HepG2 (cell line): ENCODE results near the gene TMEM39A. TPM values are rescaled to one million over a fixed set of nuclear protein-coding genes. Genes with fewer than 3 reads are reported as not detected.

Source experiments
- ATAC-seq: fragments of 200-7000 bp; cut with Tn5 transposase; 3 replicates; pipeline ENCODE4 v1.9.1; 2020; ENCODE audit warnings: mild to moderate bottlenecking, moderate library complexity
- BruUV-seq: library from RNA; stranded (reverse); fragments of 400-500 nt; replicated peaks from 2 replicates; lab custom pipeline; 2021; lab: Mats Ljungman, UMichigan
- CTCF ChIA-PET: fragments of 300-600 bp; formaldehyde crosslinking; extraction: SDS; loops from one replicate; lab custom pipeline; 2021; ENCODE audit warnings: low total read pairs, inconsistent platforms, low intra/inter-chr PET ratio; lab: Yijun Ruan, JAX
- POLR2A ChIA-PET: fragments of 350-600 bp; sonication (Branson Sonifier 250); formaldehyde crosslinking; loops from one replicate; lab custom pipeline; 2020; ENCODE audit warnings: antibody characterized with exemption, inconsistent platforms; lab: Yijun Ruan, JAX
- DNase-seq: peaks from one replicate; pipeline ENCODE4 v3.0.0-alpha.2; 2015; ENCODE audit warnings: low spot score
- FAIRE-seq: peaks from 3 replicates; lab custom pipeline; 2011; peaks lifted over from hg19 to GRCh38; lab: Jason Lieb, UNC
- H2AFZ ChIP-seq: one replicate; pipeline ENCODE4 v1.6.1; 2011; ENCODE audit warnings: low read length, inconsistent platforms
- H3K27ac ChIP-seq: fragments of 300-600 bp; 3 replicates; pipeline ENCODE4 v1.8.0; 2011; ENCODE audit warnings: mixed run types, mild to moderate bottlenecking, mixed read lengths, low read length, inconsistent platforms; ENCODE audit not compliant: insufficient read depth; ENCODE audit errors: extremely low read length
- H3K27me3 ChIP-seq, 2 experiments: fragments of 200-600 bp in 1 of 2; 2 replicates in 1 of 2; 3 replicates in 1 of 2; pipeline versions ENCODE4 v1.6.0 to v1.8.0; 2011; ENCODE audit warnings: low read length in 2 of 2, mild to moderate bottlenecking in 2 of 2, moderate library complexity in 2 of 2, inconsistent platforms in 1 of 2; ENCODE audit not compliant: insufficient read depth in 2 of 2, control insufficient read depth in 1 of 2
- H3K36me3 ChIP-seq, 2 experiments: fragments of 200-600 bp in 1 of 2; replicated peaks in 1 of 2; 2 replicates in 1 of 2; 3 replicates in 1 of 2; pipeline versions ENCODE4 v1.5.1 to v1.8.0; 2011; ENCODE audit warnings: low read length in 2 of 2, inconsistent platforms in 1 of 2; ENCODE audit not compliant: insufficient read depth in 2 of 2, control insufficient read depth in 1 of 2
- H3K4me1 ChIP-seq: 2 replicates; pipeline ENCODE4 v1.5.1; 2012; ENCODE audit warnings: low read length, inconsistent platforms; ENCODE audit not compliant: insufficient read depth
- H3K4me2 ChIP-seq: 2 replicates; pipeline ENCODE4 v1.6.0; 2011; ENCODE audit warnings: low read depth, low read length, inconsistent platforms
- H3K4me3 ChIP-seq, 3 experiments: fragments of 200-600 bp in 1 of 3; sonication (generic), shearing (Covaris generic) in 1 of 3; replicated peaks in 1 of 3; 2 replicates each; pipeline ENCODE4 v1.5.1; 2011 to 2016; ENCODE audit warnings: low read length in 3 of 3, inconsistent platforms in 2 of 3, low read depth in 2 of 3, mild to moderate bottlenecking in 2 of 3, control low read depth in 1 of 3, mixed read lengths in 1 of 3; ENCODE audit not compliant: insufficient read depth in 1 of 3
- H3K79me2 ChIP-seq: one replicate; pipeline ENCODE4 v1.6.1; 2011; ENCODE audit warnings: low read length, inconsistent platforms; ENCODE audit not compliant: insufficient read depth
- H3K9ac ChIP-seq: 2 replicates; pipeline ENCODE4 v1.6.0; 2011; ENCODE audit warnings: mild to moderate bottlenecking, low read depth, low read length, inconsistent platforms; ENCODE audit not compliant: insufficient read depth
- H3K9me3 ChIP-seq: 2 replicates; pipeline ENCODE4 v1.5.1; 2012; ENCODE audit warnings: mild to moderate bottlenecking, low read length
- H4K20me1 ChIP-seq: 2 replicates; pipeline ENCODE4 v1.6.0; 2011; ENCODE audit warnings: inconsistent platforms, mild to moderate bottlenecking, low read length, moderate library complexity; ENCODE audit not compliant: insufficient read depth
- ETV5 ChIP-seq: IDR thresholded peaks from 2 replicates; pipeline ENCODE4 v1.6.1; 2018; ENCODE audit warnings: missing biosample characterization, missing genetic modification reagents, inconsistent platforms, borderline replicate concordance
- JUNB ChIP-seq: sonication (generic); formaldehyde crosslinking; IDR thresholded peaks from 2 replicates; pipeline ENCODE4 v1.8.0; 2022; ENCODE audit warnings: missing genetic modification reagents, mild to moderate bottlenecking, borderline replicate concordance
- ONECUT2 ChIP-seq: sonication (generic); formaldehyde crosslinking; IDR thresholded peaks from 2 replicates; pipeline ENCODE4 v1.4.0; 2020; ENCODE audit warnings: missing genetic modification reagents
- TEAD3 ChIP-seq: optimal IDR thresholded peaks from 2 replicates; pipeline ENCODE3; 2016; ENCODE audit warnings: borderline replicate concordance
- TGIF2 ChIP-seq: IDR thresholded peaks from 2 replicates; pipeline ENCODE4 v1.6.1; 2016; ENCODE audit warnings: control low read depth, missing compliant biosample characterization
- ZBTB1 ChIP-seq: sonication (generic); formaldehyde crosslinking; IDR thresholded peaks from 2 replicates; pipeline ENCODE4 v1.4.0; 2020; ENCODE audit warnings: missing genetic modification reagents, borderline replicate concordance
- ZNF460 ChIP-seq: sonication (generic); formaldehyde crosslinking; IDR thresholded peaks from 2 replicates; pipeline ENCODE4 v1.5.1; 2020; ENCODE audit warnings: missing genetic modification reagents, mild to moderate bottlenecking, borderline replicate concordance
- ZNF567 ChIP-seq: sonication (generic); formaldehyde crosslinking; IDR thresholded peaks from 2 replicates; pipeline ENCODE4 v1.8.1; 2023; ENCODE audit warnings: mild to moderate bottlenecking, missing genetic modification reagents, borderline replicate concordance
- ZNF737 ChIP-seq: sonication (generic); formaldehyde crosslinking; IDR thresholded peaks from 2 replicates; pipeline ENCODE4 v1.5.0; 2020; ENCODE audit warnings: missing genetic modification reagents, mild to moderate bottlenecking, borderline replicate concordance
- ZNF75D ChIP-seq: sonication (generic); formaldehyde crosslinking; IDR thresholded peaks from 2 replicates; pipeline ENCODE4 v1.8.1; 2023; ENCODE audit warnings: missing genetic modification reagents, mild to moderate bottlenecking, borderline replicate concordance
- ZNF878 ChIP-seq: sonication (generic); formaldehyde crosslinking; IDR thresholded peaks from 2 replicates; pipeline ENCODE4 v1.8.1; 2023; ENCODE audit warnings: mild to moderate bottlenecking, missing genetic modification reagents, moderate library complexity
- ZSCAN22 ChIP-seq: sonication (generic); formaldehyde crosslinking; IDR thresholded peaks from 2 replicates; pipeline ENCODE4 v1.4.0; 2020; ENCODE audit warnings: mild to moderate bottlenecking, missing genetic modification reagents
- ZSCAN31 ChIP-seq: sonication (generic); formaldehyde crosslinking; IDR thresholded peaks from 2 replicates; pipeline ENCODE4 v1.5.0; 2020; ENCODE audit warnings: low read depth, mild to moderate bottlenecking, missing genetic modification reagents
- WGBS: methylation state at CpG from one replicate; pipeline ENCODE4 v1.1.6; 2017; ENCODE audit warnings: low lambda C conversion rate; 5-methylcytosine and 5-hydroxymethylcytosine counted together
- in situ Hi-C: cut with HindIII; loops from 2 replicates; pipeline ENCODE4 v1.10.0; 2017; ENCODE audit warnings: low pct_unique_long_range_greater_than_20kb; ENCODE audit not compliant: extremely low pct_ligation_motif_present
- intact Hi-C: fragments of 100-400 bp; cut with micrococcal nuclease; formaldehyde crosslinking; loops from one replicate; pipeline ENCODE4 v1.10.0; 2022; ENCODE audit not compliant: unreplicated experiment
- polyA plus RNA-seq, 8 experiments: library from polyadenylated mRNA; depleted of rRNA in 3 of 8; stranded (reverse) in 7 of 8; unstranded in 1 of 8; fragments of >200 nt; fragmentation: Illumina TruSeq in 4 of 8; extraction: Trizol in 4 of 8; gene quantifications; 2 replicates each; pipeline versions ENCODE4 v1.2.1 to v1.2.3, GENCODE V29; 2011 to 2016; ENCODE audit warnings: low read depth in 4 of 8, missing spikeins in 1 of 8, mixed read lengths in 1 of 8; ENCODE audit not compliant: insufficient read depth in 1 of 8
- total RNA-seq, 5 experiments: library from RNA; depleted of rRNA; stranded (reverse); fragments of >200 nt; fragmentation: Illumina TruSeq; extraction: Trizol; gene quantifications; 2 replicates each; pipeline ENCODE4 v1.2.3, GENCODE V29; 2016; ENCODE audit warnings: low read depth in 1 of 5
- TF ChIP-seq, protein P1 (sequence below): sonication (generic); formaldehyde crosslinking; IDR thresholded peaks from 2 replicates; pipeline ENCODE4 v1.5.1; 2020; ENCODE audit warnings: missing genetic modification reagents, mild to moderate bottlenecking, borderline replicate concordance
- TF ChIP-seq, protein P2 (sequence below): sonication (generic); formaldehyde crosslinking; IDR thresholded peaks from 2 replicates; pipeline ENCODE4 v1.5.0; 2020; ENCODE audit warnings: mild to moderate bottlenecking, missing genetic modification reagents, borderline replicate concordance
- TF ChIP-seq, protein P3 (sequence below): sonication (generic); formaldehyde crosslinking; IDR thresholded peaks from 2 replicates; pipeline ENCODE4 v1.4.0; 2020; ENCODE audit warnings: missing genetic modification reagents, mild to moderate bottlenecking, borderline replicate concordance

The TMEM39A gene
- total and polyA plus RNA-seq, 2 of the 13 experiments (the other 11 are each of a cell fraction or from before 2014, with no cell fraction given) = 55.8 to 64.9 TPM

DNA sequence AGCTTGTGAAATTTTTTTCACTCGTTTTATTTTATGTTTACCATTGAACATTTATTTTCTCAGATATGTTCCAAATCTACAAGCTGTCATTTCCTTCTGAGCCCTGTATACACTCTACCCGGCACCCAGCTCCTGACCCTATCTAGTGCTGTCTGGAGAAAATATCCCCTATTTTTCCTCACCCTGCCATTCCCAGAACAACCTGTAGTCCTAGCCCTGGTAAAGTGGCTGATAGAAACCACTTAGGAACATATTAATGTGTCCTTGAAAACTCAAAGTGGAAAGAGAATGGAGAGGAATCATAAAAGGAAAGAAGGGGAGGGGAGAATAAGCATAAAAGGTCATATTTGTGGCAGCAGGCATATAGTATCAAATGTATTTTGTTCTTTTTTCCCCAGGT lies 26.7 kb upstream of the TMEM39A start:
- Histone ChIP-seq H3K79me2 (no peaks in the 10 kb centered on the region), H3K36me3 (peaks cover 10 to 25% of the 10 kb centered on the region in 2 experiments), H3K9me3 (no peaks in the 10 kb centered on the region), H3K27ac (no peak overlapping the region), H3K4me2 (no peak overlapping the region), H3K27me3 (no peaks in the 10 kb centered on the region), H2AFZ (no peak overlapping the region), H4K20me1 (no peaks in the 10 kb centered on the region), H3K4me3 (no peak overlapping the region), H3K4me1 (no peaks in the 10 kb centered on the region), H3K9ac (no peak overlapping the region)
- no TSS peak for BruUV-seq
- TF ChIP-seq, protein P1, sequence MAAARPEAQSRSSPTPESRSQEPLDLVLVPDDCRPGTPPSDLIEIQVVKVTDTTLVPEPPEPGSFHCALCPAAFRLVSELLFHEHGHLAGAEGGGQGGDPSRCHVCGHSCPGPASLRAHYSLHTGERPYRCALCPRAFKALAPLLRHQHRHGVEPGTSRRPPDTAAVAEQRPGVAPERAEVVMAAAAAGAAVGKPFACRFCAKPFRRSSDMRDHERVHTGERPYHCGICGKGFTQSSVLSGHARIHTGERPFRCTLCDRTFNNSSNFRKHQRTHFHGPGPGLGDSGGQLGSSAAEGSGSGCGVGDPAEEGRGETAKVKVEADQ = no peak
- TF ChIP-seq, protein P2, sequence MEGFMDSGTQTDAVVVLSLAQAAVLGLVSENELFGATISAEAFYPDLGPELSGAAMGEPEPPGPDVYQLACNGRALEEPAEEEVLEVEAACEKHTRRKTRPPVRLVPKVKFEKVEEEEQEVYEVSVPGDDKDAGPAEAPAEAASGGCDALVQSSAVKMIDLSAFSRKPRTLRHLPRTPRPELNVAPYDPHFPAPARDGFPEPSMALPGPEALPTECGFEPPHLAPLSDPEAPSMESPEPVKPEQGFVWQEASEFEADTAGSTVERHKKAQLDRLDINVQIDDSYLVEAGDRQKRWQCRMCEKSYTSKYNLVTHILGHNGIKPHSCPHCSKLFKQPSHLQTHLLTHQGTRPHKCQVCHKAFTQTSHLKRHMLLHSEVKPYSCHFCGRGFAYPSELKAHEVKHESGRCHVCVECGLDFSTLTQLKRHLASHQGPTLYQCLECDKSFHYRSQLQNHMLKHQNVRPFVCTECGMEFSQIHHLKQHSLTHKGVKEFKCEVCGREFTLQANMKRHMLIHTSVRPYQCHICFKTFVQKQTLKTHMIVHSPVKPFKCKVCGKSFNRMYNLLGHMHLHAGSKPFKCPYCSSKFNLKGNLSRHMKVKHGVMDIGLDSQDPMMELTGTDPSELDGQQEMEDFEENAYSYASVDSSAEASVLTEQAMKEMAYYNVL = no peak
- FAIRE-seq = no peak
- DNase-seq = no peak
- peak; percentile 78 for ATAC-seq
- 92% methylated on average over 2 of the region's 2 CpGs for WGBS
- ChIA-PET CTCF (no interaction called here), POLR2A (interaction anchor here (1.9 to 2.4 kb wide), 2 partner anchors 8 to 26 kb away, joined by 6 to 11 read pairs; partner anchors contain the start of genes TIMMDC1 and TMEM39A)
- in situ Hi-C loops (no loop called here), intact Hi-C loops (no loop called here)

DNA sequence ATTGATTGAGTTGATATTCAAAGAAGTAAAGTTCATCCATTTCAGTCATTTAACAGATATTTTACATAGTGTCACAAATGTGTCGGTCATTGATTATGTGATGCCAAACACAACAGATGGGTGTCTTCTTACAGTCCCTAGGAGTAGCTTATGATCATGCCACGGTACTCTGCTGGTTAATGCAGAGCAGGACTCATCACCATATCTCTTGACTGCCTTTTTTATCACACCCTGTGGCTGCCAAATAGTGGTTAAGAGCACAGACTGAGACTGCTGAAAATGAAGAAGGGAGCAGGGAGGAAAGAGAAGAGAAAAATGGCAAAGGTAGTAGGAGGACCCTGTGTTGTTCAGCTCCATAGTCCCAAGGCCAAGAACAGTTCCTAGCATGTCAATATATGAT lies 22.1 kb upstream of the TMEM39A start:
- Histone ChIP-seq H3K79me2 (no peaks in the 10 kb centered on the region), H4K20me1 (no peaks in the 10 kb centered on the region), H3K9me3 (no peaks in the 10 kb centered on the region), H3K36me3 (peaks cover 10 to 29% of the 10 kb centered on the region in 2 experiments), H3K4me2 (no peak overlapping the region), H3K4me3 (no peak overlapping the region), H3K27me3 (no peaks in the 10 kb centered on the region), H3K27ac (no peak overlapping the region), H3K9ac (no peak overlapping the region), H3K4me1 (no peaks in the 10 kb centered on the region), H2AFZ (no peak overlapping the region)
- WGBS = 100% methylated on average over 2 of the region's 2 CpGs
- FAIRE-seq (no peak), ATAC-seq (no peak), DNase-seq (no peak)
- no TSS peak for BruUV-seq
- in situ Hi-C loops (no loop called here), intact Hi-C loops (no loop called here)
- POLR2A ChIA-PET = interaction anchor here (1.1 to 1.6 kb wide), 2 partner anchors 12 to 22 kb away, joined by 3 to 5 read pairs; partner anchors contain the start of genes TIMMDC1 and TMEM39A
- CTCF ChIA-PET = no interaction called here
- TF ChIP-seq ZBTB1 (CRISPR knock-in tag) (no peak), ZSCAN31 (CRISPR knock-in tag) (no peak), TEAD3 (CRISPR knock-in tag) (no peak), ETV5 (CRISPR knock-in tag) (no peak), TGIF2 (CRISPR knock-in tag) (no peak), ZSCAN22 (CRISPR knock-in tag) (no peak), JUNB (CRISPR knock-in tag) (no peak), ZNF567 (CRISPR knock-in tag) (no peak), ONECUT2 (CRISPR knock-in tag) (no peak), ZNF75D (no peak), ZNF460 (CRISPR knock-in tag) (no peak), ZNF878 (CRISPR knock-in tag) (no peak), ZNF737 (CRISPR knock-in tag) (no peak)
- TF ChIP-seq, protein P3, sequence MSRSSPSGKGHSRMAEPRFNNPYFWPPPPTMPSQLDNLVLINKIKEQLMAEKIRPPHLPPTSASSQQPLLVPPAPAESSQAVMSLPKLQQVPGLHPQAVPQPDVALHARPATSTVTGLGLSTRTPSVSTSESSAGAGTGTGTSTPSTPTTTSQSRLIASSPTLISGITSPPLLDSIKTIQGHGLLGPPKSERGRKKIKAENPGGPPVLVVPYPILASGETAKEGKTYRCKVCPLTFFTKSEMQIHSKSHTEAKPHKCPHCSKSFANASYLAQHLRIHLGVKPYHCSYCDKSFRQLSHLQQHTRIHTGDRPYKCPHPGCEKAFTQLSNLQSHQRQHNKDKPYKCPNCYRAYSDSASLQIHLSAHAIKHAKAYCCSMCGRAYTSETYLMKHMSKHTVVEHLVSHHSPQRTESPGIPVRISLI (CRISPR knock-in tag) = no peak
